Neural cell (in vitro differentiated cells): ENCODE measurements around the gene FOSL1. TPM values are rescaled to one million over a fixed set of nuclear protein-coding genes. Genes with fewer than 3 reads are reported as not detected.

Experiments
- H2AFZ ChIP-seq: fragments of 200-600, 300-800 bp; sonication (generic), shearing (Covaris generic); 2 replicates; pipeline ENCODE4 v1.6.0; 2014; ENCODE audit warnings: low read depth, mild to moderate bottlenecking, antibody characterized with exemption, low read length, moderate library complexity
- H3F3A ChIP-seq: fragments of 200-600 bp; shearing (Covaris generic); 2 replicates; pipeline ENCODE4 v1.6.1; 2016; ENCODE audit warnings: mild to moderate bottlenecking, moderate library complexity, mixed read lengths, antibody characterized with exemption, low read length; ENCODE audit not compliant: insufficient read depth, poor library complexity, severe bottlenecking
- H3K27ac ChIP-seq: fragments of 200-600, 300-800 bp; sonication (generic), shearing (Covaris generic); 2 replicates; pipeline ENCODE4 v1.5.1; 2014; ENCODE audit warnings: mild to moderate bottlenecking, low read length, moderate library complexity
- H3K27me3 ChIP-seq: fragments of 300-800, 200-600 bp; sonication (generic), shearing (Covaris generic); 2 replicates; pipeline ENCODE4 v1.6.0; 2014; ENCODE audit warnings: mild to moderate bottlenecking, low read depth, low read length, moderate library complexity; ENCODE audit not compliant: insufficient read depth
- H3K36me3 ChIP-seq: fragments of 300-800, 200-600 bp; sonication (generic), shearing (Covaris generic); 2 replicates; pipeline ENCODE4 v1.5.1; 2014; ENCODE audit warnings: mild to moderate bottlenecking, antibody characterized with exemption, low read length, moderate library complexity; ENCODE audit not compliant: insufficient read depth
- H3K4me2 ChIP-seq: fragments of 300-800, 200-600 bp; sonication (generic), shearing (Covaris generic); 2 replicates; pipeline ENCODE4 v1.6.0; 2014; ENCODE audit warnings: mild to moderate bottlenecking, low read length
- H3K4me3 ChIP-seq: fragments of 300-800, 200-600 bp; sonication (generic), shearing (Covaris generic); 2 replicates; pipeline ENCODE4 v1.5.1; 2014; ENCODE audit warnings: mild to moderate bottlenecking, low read length, moderate library complexity
- H3K79me2 ChIP-seq: fragments of 200-600 bp; shearing (Covaris generic); replicated peaks from 2 replicates; pipeline ENCODE4 v1.6.0; 2014; ENCODE audit warnings: mild to moderate bottlenecking, low read length, moderate library complexity; ENCODE audit not compliant: insufficient read depth
- H3K9ac ChIP-seq: fragments of 300-800, 200-600 bp; sonication (generic), shearing (Covaris generic); 2 replicates; pipeline ENCODE4 v1.6.1; 2016; ENCODE audit warnings: mild to moderate bottlenecking, low read length, mixed read lengths
- H3K9me2 ChIP-seq: fragments of 200-600 bp; shearing (Covaris generic); 2 replicates; pipeline ENCODE4 v1.6.1; 2016; ENCODE audit warnings: mild to moderate bottlenecking, low read length, mixed read lengths; ENCODE audit not compliant: insufficient read depth
- H3K9me3 ChIP-seq: fragments of 200-600, 300-800 bp; sonication (generic), shearing (Covaris generic); 2 replicates; pipeline ENCODE4 v1.6.1; 2016; ENCODE audit warnings: mild to moderate bottlenecking, mixed run types, low read length, moderate library complexity, mixed read lengths
- H4K20me1 ChIP-seq: fragments of 200-600 bp; shearing (Covaris generic); 2 replicates; pipeline ENCODE4 v1.6.1; 2016; ENCODE audit warnings: mild to moderate bottlenecking, mixed run types; ENCODE audit not compliant: insufficient read depth
- CTCF ChIP-seq: fragments of 450-650 bp; IDR thresholded peaks from 2 replicates; pipeline ENCODE4 v1.5.1; 2014; ENCODE audit warnings: antibody characterized with exemption, mild to moderate bottlenecking, moderate library complexity; ENCODE audit not compliant: poor library complexity, severe bottlenecking
- EP300 ChIP-seq: fragments of 450-650 bp; conservative IDR thresholded peaks from 2 replicates; pipeline ENCODE4 v1.6.1; 2014; ENCODE audit warnings: antibody characterized with exemption, mild to moderate bottlenecking, moderate library complexity; ENCODE audit not compliant: poor library complexity, severe bottlenecking
- EZH2 ChIP-seq: fragments of 200-600, 300-800 bp; shearing (Covaris generic), sonication (generic); IDR thresholded peaks from 2 replicates; pipeline ENCODE4 v1.6.1; 2014; ENCODE audit warnings: antibody characterized with exemption, low read length, borderline replicate concordance, mild to moderate bottlenecking; ENCODE audit not compliant: insufficient read depth, poor library complexity, severe bottlenecking
- MXI1 ChIP-seq: fragments of 450-650 bp; conservative IDR thresholded peaks from 2 replicates; pipeline ENCODE4 v1.6.1; 2014; ENCODE audit warnings: antibody characterized with exemption, mild to moderate bottlenecking; ENCODE audit not compliant: poor library complexity, severe bottlenecking
- POLR2AphosphoS5 ChIP-seq: IDR thresholded peaks from 2 replicates; pipeline ENCODE4 v1.6.1; 2012
- RAD21 ChIP-seq: fragments of 450-650 bp; conservative IDR thresholded peaks from 2 replicates; pipeline ENCODE4 v1.6.1; 2014; ENCODE audit warnings: antibody characterized with exemption, mild to moderate bottlenecking, moderate library complexity
- REST ChIP-seq: IDR thresholded peaks from 2 replicates; pipeline ENCODE4 v1.6.1; 2012; ENCODE audit warnings: borderline replicate concordance
- SMC3 ChIP-seq: fragments of 450-650 bp; conservative IDR thresholded peaks from 2 replicates; pipeline ENCODE4 v1.6.1; 2014; ENCODE audit warnings: antibody characterized with exemption, mild to moderate bottlenecking, moderate library complexity; ENCODE audit not compliant: poor library complexity
- TAF1 ChIP-seq: IDR thresholded peaks from 2 replicates; pipeline ENCODE4 v1.6.1; 2012; ENCODE audit warnings: low read depth
- polyA plus RNA-seq: library from polyadenylated mRNA; depleted of rRNA; stranded (reverse); fragments of >200 nt; gene quantifications from 2 replicates; pipeline ENCODE4 v1.2.3, GENCODE V29; 2014

The FOSL1 gene
- polyA plus RNA-seq, 1 donor from 2014 or later: not detected

GRCh38 chr11:65911682-65912568, 11.7 kb upstream of the FOSL1 start:
- H3F3A ChIP-seq: no peaks in the 10 kb centered on the region
- no peak overlapping the region for H3K4me2 ChIP-seq
- H2AFZ ChIP-seq: no peak overlapping the region
- TF ChIP-seq CTCF (peak; percentile 31), POLR2AphosphoS5 (no peak)
- no peaks in the 10 kb centered on the region for H3K79me2 ChIP-seq
- no peaks in the 10 kb centered on the region for H3K9me3 ChIP-seq
- no peaks in the 10 kb centered on the region for H3K9me2 ChIP-seq
- H3K9ac ChIP-seq: no peak overlapping the region
- peaks cover 2% of the 10 kb centered on the region for H3K27me3 ChIP-seq
- H4K20me1 ChIP-seq: no peaks in the 10 kb centered on the region
- H3K4me3 ChIP-seq: no peak overlapping the region
- no peak overlapping the region for H3K27ac ChIP-seq
- H3K36me3 ChIP-seq: no peaks in the 10 kb centered on the region

- Histone ChIP-seq H3K4me2 (no peak overlapping the region), H2AFZ (no peak overlapping the region), H3F3A (no peaks in the 10 kb centered on the region), H3K4me3 (no peak overlapping the region), H3K9ac (no peak overlapping the region), H3K36me3 (no peaks in the 10 kb centered on the region), H3K9me3 (no peaks in the 10 kb centered on the region), H3K9me2 (no peaks in the 10 kb centered on the region), H3K79me2 (no peaks in the 10 kb centered on the region), H4K20me1 (no peaks in the 10 kb centered on the region), H3K27ac (no peak overlapping the region), H3K27me3 (peaks cover 15% of the 10 kb centered on the region)
- no peak for TF ChIP-seq CTCF
- TF ChIP-seq EZH2: no peak
- TF ChIP-seq EP300: no peak
- no peak for TF ChIP-seq REST
- no peak for TF ChIP-seq POLR2AphosphoS5
- no peak for TF ChIP-seq MXI1
- TF ChIP-seq RAD21: no peak
- no peak for TF ChIP-seq TAF1
- no peak for TF ChIP-seq SMC3
Observed at GRCh38 chr11:65907878-65908277, 7.7 kb upstream of the FOSL1 start.
